ENCODE measurements around the gene KRTAP4-11. TPM values are rescaled to one million over a fixed set of nuclear protein-coding genes. Genes with fewer than 3 reads are reported as not detected.

KRTAP4-11 gene
- total and polyA plus RNA-seq, 2 of the 8 experiments (the other 6 are each of a cell fraction or from before 2014, with no cell fraction given): not detected

- no peak for TF ChIP-seq E2F6 (IDR thresholded peaks at IDR 0.05)
- TF ChIP-seq, protein P1, sequence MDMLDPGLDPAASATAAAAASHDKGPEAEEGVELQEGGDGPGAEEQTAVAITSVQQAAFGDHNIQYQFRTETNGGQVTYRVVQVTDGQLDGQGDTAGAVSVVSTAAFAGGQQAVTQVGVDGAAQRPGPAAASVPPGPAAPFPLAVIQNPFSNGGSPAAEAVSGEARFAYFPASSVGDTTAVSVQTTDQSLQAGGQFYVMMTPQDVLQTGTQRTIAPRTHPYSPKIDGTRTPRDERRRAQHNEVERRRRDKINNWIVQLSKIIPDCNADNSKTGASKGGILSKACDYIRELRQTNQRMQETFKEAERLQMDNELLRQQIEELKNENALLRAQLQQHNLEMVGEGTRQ (IDR thresholded peaks at IDR 0.05; ENCODE audit: low read length): no peak
Measured at GRCh38 chr17:41141361-41141760, 23.2 kb upstream of the KRTAP4-11 start (continued).
